HG03135 (cell line): ENCODE measurements around the gene FAM193A.
"Not testable (repeated sequence)": the region's sequence is repeated elsewhere in the genome, so short reads cannot be mapped to it uniquely, and the experiment has no call there.

Experiments used
- ATAC-seq: cut with Tn5 transposase; IDR thresholded peaks from one replicate; pipeline ENCODE4 v1.9.1; 2021; ENCODE audit warnings: mild to moderate bottlenecking, moderate library complexity; ENCODE audit not compliant: unreplicated experiment

The FAM193A gene

GRCh38 chr4:2572076-2572475 lies 35.6 kb downstream of the FAM193A start:
- no peak for ATAC-seq

GRCh38 chr4:2572866-2573265 lies 36.4 kb downstream of the FAM193A start:
- ATAC-seq, result no peak

- no peak for ATAC-seq
Measured at GRCh38 chr4:2574009-2574408, 37.6 kb downstream of the FAM193A start.

DNA sequence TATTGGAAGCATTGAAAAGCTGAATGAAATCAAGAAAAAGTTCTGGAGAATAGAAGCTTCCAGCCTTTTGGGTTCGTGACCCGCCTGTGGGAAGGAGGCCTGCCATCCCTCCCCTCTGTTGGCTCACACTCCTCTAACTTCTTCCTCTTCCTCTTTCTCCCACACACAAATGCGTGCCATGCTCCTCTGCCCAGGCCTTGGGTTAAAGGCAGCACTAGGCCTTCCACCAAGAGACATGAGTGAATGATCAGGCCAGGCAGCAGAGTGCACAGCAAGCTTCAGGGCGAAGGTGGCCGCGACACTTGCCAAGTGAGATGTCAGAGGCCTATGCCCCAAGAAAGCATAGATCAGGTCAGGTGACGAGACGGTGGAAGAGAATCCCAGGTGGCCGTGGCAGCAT lies 38.4 kb downstream of the FAM193A start:
- ATAC-seq, result no peak

DNA sequence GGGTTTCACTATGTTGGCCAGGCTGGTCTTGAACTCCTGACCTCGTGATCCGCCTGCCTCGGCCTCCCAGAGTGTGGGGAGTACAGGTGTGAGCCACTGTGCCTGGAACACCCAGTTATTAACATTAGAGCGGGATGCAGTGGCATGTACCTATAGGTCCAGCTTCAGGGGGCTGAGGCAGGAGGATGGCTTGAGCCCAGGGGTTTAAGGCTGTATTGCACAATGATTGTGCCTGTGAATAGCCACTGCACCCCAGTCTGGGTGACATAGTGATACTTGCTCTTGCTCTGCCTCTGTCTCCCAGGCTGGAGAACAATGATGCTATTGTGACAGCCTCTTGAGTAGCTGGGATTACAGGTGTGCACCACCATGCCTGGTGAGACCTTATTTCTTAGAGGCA lies 39.8 kb downstream of the FAM193A start:
- ATAC-seq, result no peak

GRCh38 chr4:2578106-2578505 lies 41.7 kb downstream of the FAM193A start:
- ATAC-seq, result no peak

GRCh38 chr4:2579910-2580309 lies 43.5 kb downstream of the FAM193A start:
- ATAC-seq, result no peak

DNA sequence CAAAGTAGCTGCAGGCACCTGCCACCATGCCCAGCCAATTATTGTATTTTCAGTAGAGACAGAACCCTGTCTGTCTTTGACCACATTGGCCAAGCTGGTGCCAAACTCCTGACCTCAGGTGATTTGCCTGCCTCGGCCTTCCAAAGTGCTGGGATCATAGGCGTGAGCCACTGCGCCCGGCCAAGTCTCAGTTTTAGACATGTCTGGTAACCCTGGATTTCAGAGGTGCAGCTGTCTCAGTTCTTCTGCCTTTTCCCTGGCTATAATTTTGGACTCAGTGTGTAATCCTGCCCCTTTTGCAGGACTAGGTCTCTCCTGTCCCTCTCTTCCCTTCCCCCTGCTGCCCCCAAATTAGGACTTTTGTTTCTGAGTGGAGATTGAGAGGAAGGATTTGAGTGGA lies 46.6 kb downstream of the FAM193A start:
- no peak for ATAC-seq

GRCh38 chr4:2583517-2583916 lies 47.1 kb downstream of the FAM193A start:
- ATAC-seq, result no peak

- no peak for ATAC-seq
Measured at GRCh38 chr4:2586502-2586901, 50.1 kb downstream of the FAM193A start.

DNA sequence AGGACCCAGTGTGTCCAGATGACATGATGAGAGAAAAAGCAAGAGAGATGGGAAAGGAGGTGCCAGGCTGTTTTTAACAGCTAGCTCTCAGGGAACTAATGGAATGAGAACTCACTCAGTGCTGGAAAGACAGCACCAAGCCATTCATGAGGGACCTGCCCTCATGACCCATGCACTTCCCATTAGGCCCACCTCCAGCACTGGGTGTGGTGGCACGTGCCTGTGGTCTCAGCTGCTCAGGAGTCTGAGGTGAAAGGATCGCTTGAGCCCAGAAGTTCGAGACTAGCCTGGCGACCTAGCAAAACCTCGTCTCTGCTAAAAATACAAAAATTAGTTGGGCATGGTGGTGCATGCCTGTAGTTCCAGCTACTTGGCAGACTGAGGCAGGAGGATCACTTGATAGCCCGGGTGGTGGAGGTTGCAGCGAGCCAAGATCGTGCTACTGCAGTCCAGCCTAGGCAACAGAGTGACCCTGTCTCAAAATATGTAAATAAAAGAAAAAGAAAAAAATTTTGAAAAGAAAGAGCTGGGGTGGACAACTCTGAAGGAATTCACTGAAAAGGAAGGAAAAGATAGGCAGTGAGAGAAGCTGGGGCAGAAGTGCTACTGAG lies 50.9 kb downstream of the FAM193A start:
- no peak for ATAC-seq

DNA sequence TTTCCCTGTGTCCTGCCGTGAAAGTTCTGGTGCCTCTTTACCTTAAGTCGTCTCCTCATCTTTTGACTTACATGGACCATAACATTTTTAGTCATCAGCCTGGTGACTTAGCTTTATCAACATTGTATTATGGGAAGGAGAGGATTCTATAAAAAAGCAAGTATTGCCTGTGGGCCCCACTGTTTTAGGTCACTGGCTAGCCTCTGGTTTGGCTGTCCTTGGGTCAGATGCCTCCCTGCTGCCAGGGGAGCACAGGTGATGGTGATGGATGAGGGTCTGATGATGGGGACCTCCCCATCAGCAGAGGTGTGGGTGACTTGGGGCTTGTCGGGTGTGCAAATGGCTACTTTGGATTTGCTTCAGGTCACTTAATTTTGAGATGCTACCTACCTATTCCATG lies 51.8 kb downstream of the FAM193A start:
- ATAC-seq, result no peak

- ATAC-seq, result no peak
Measured at GRCh38 chr4:2591189-2591588, 54.7 kb downstream of the FAM193A start.

DNA sequence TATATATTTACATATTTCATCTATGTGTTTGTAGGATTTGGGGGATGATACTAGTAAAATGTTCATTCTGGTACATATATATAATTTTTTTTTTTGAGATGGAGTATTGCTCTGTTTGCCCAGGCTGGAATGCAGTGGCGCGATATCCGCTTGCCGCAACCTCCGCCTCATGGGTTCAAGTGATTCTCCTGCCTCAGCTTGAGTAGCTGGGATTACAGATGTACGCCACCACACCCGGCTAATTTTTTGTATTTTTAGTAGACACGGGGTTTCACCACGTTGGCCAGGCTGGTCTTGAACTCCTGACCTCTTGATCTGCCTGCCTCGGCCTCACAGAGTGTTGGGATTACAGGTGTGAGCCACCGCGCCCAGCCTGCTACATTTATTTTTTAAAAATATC lies 55.6 kb downstream of the FAM193A start:
- ATAC-seq, result not testable (repeated sequence)

- ATAC-seq, result no peak
Measured at GRCh38 chr4:2592572-2592971, 56.1 kb downstream of the FAM193A start.

DNA sequence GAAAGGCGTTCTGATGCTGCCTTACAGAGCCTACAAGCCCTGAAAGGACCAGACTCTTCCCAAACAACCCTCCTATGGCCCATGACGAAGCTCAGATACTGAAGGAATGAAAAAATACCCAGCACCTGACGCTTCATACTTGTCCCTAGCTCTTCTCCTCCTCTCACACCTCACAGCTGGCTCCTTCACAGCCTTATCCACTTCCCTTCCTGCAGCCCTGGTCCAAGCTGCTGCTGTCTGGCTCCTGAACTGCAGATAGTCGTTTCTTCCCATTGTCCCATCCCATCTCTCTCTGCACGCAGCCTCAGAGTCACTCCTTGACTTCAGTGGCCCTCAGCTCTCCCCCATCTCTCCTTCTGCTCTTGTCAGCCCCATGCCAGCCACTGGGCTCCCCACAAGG lies 56.6 kb downstream of the FAM193A start:
- ATAC-seq, result no peak

- no peak for ATAC-seq
Measured at GRCh38 chr4:2595436-2595835, 59.0 kb downstream of the FAM193A start.

GRCh38 chr4:2595952-2596552 lies 59.6 kb downstream of the FAM193A start:
- no peak for ATAC-seq

GRCh38 chr4:2596611-2597010 lies 60.2 kb downstream of the FAM193A start:
- ATAC-seq, result no peak

- peak; percentile 59 for ATAC-seq
Measured at GRCh38 chr4:2598511-2599303, 62.3 kb downstream of the FAM193A start.

- no peak for ATAC-seq
Measured at GRCh38 chr4:2599304-2599654, 62.8 kb downstream of the FAM193A start.

GRCh38 chr4:2600878-2601277 lies 64.4 kb downstream of the FAM193A start:
- ATAC-seq, result no peak
